ENCODE results near the gene SNX4. TPM values are rescaled to one million over a fixed set of nuclear protein-coding genes. Genes with fewer than 3 reads are reported as not detected.

The SNX4 gene
- total and polyA plus RNA-seq, 2 of the 4 experiments (the other 2 are of a cell fraction): 10.7 to 25.6 TPM

DNA sequence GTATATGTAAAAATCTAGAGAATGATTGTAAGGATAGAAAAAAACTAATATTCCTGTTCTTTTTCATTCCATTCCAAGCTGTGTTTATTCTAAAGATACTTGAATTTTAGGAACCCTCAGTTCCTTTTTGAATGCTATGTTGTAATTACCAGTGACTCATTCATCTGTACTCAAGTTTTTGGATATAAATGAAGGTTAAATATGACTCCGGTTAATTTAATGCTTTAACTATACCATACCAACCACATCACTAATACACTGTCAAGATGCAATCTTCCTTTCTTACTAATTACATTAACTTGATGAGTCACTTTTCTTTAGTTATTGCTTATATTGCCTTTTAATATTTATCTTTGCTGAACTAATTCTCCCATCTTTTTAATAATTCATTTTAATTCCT, 76.1 kb downstream of the SNX4 start:
- no peak overlapping the region for H3K56ac ChIP-seq (ENCODE audit: extremely low read depth, insufficient read depth, low read length)

More for the DNA sequence above, 76.1 kb downstream of the SNX4 start:
- Histone ChIP-seq H2BK20ac (ENCODE audit: low read depth, low read length) (no peak overlapping the region), H3K9ac (ENCODE audit: low read depth, low read length) (no peak overlapping the region), H2AK9ac (replicated peaks; ENCODE audit: low read depth, low read length, poor library complexity) (no peak overlapping the region), H3K4me1 (ENCODE audit: control insufficient read depth, insufficient read depth, low read length) (peaks cover 7% of the 10 kb centered on the region; the same call in 1 of the 2 replicates), H4K91ac (ENCODE audit: insufficient read depth, low read depth, low read length) (no peak overlapping the region), H3K27me3 (ENCODE audit: control insufficient read depth, insufficient read depth, low read length) (no peaks in the 10 kb centered on the region), H3K79me1 (ENCODE audit: low read depth in 1 of 2, low read length in 2 of 2) (peaks cover 0 to 11% of the 10 kb centered on the region in 2 experiments; a peak in 1 of 4 replicates), H3K4me3 (ENCODE audit: insufficient read depth, low read depth, low read length) (no peak overlapping the region), H2AK5ac (ENCODE audit: low read depth, low read length) (no peak overlapping the region), H3K14ac (replicated peaks; ENCODE audit: low read depth, low read length) (no peak overlapping the region), H3K9me3 (ENCODE audit: control insufficient read depth, insufficient read depth, low read length) (peaks cover 5% of the 10 kb centered on the region; the same call in 1 of the 2 replicates), H3K18ac (ENCODE audit: low read depth, low read length) (no peak overlapping the region), H2BK15ac (ENCODE audit: low read depth, low read length) (no peak overlapping the region), H2AFZ (replicated peaks; ENCODE audit: low read length, poor library complexity) (no peak overlapping the region), H4K20me1 (ENCODE audit: insufficient read depth, low read length) (no peaks in the 10 kb centered on the region), H4K8ac (ENCODE audit: low read depth in 2 of 2, low read length in 2 of 2) (no peak overlapping the region), H3K23ac (ENCODE audit: low read depth, low read length) (no peak overlapping the region), H3K4ac (ENCODE audit: low read depth, low read length) (no peak overlapping the region), H3K4me2 (ENCODE audit: low read depth, low read length) (no peak overlapping the region), H2BK5ac (ENCODE audit: low read depth, low read length, poor library complexity, severe bottlenecking) (peak overlapping the region; percentile 88), H3K27ac (ENCODE audit: insufficient read depth, low read length) (no peak overlapping the region; the same call in 1 of the 2 replicates), H3K9me1 (ENCODE audit: insufficient read depth, low read length) (no peaks in the 10 kb centered on the region), H2BK120ac (ENCODE audit: low read depth, low read length) (no peak overlapping the region), H4K5ac (ENCODE audit: low read depth, low read length) (no peak overlapping the region), H3K36me3 (ENCODE audit: control insufficient read depth, insufficient read depth, low read length) (peaks cover 10% of the 10 kb centered on the region)
- intact Hi-C loops (cut with micrococcal nuclease): no loop called here
- no TSS peak for BruUV-seq (replicated peaks)
- dilution Hi-C loops (cut with HindIII; ENCODE audit: low sequenced_read_pairs, unreplicated experiment): no loop called here
- TF ChIP-seq SMC3 (IDR thresholded peaks at IDR 0.05; ENCODE audit: low read depth, low read length) (no peak), FOS (IDR thresholded peaks at IDR 0.05; ENCODE audit: low read depth, low read length) (peak; percentile 90), MAFK (IDR thresholded peaks at IDR 0.05; ENCODE audit: low read depth, low read length) (no peak), CHD1 (IDR thresholded peaks at IDR 0.05; ENCODE audit: low read depth, low read length) (no peak), MAZ (IDR thresholded peaks at IDR 0.05; ENCODE audit: borderline replicate concordance, low read depth, low read length) (no peak), CTCF (conservative IDR thresholded peaks at IDR 0.05; ENCODE audit: low read depth, low read length) (no peak), BHLHE40 (IDR thresholded peaks at IDR 0.05; ENCODE audit: low read depth, low read length) (peak; percentile 32; the same call in 1 of the 2 replicates), RAD21 (IDR thresholded peaks at IDR 0.05; ENCODE audit: low read length) (no peak), RCOR1 (IDR thresholded peaks at IDR 0.05; ENCODE audit: insufficient replicate concordance, low read length) (no peak), CEBPB (IDR thresholded peaks at IDR 0.05; ENCODE audit: low read depth, low read length) (peak; percentile 82), MXI1 (IDR thresholded peaks at IDR 0.05; ENCODE audit: borderline replicate concordance, low read depth, low read length) (no peak)
- TF ChIP-seq, protein P1, sequence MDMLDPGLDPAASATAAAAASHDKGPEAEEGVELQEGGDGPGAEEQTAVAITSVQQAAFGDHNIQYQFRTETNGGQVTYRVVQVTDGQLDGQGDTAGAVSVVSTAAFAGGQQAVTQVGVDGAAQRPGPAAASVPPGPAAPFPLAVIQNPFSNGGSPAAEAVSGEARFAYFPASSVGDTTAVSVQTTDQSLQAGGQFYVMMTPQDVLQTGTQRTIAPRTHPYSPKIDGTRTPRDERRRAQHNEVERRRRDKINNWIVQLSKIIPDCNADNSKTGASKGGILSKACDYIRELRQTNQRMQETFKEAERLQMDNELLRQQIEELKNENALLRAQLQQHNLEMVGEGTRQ (IDR thresholded peaks at IDR 0.05; ENCODE audit: low read depth, low read length): no peak
- TF ChIP-seq, protein P2, sequence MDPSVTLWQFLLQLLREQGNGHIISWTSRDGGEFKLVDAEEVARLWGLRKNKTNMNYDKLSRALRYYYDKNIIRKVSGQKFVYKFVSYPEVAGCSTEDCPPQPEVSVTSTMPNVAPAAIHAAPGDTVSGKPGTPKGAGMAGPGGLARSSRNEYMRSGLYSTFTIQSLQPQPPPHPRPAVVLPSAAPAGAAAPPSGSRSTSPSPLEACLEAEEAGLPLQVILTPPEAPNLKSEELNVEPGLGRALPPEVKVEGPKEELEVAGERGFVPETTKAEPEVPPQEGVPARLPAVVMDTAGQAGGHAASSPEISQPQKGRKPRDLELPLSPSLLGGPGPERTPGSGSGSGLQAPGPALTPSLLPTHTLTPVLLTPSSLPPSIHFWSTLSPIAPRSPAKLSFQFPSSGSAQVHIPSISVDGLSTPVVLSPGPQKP (IDR thresholded peaks at IDR 0.05; ENCODE audit: borderline replicate concordance, low read depth, low read length): no peak
- CTCF ChIA-PET: no interaction called here
- DNase-seq: peak; percentile 94
- no CpG with 5 or more reads among the region's 1 CpG for whole genome bisulfite sequencing, 2 experiments (ENCODE audit: extremely low coverage in 2 of 2, insufficient read length in 1 of 2)
- in situ Hi-C loops (cut with MboI; ENCODE audit: low sequenced_read_pairs): no loop called here
- POLR2A ChIA-PET (ENCODE audit: unreplicated experiment): interaction anchor here (0.7 kb wide), 1 partner anchor 28 kb away, joined by 3 read pairs; no protein-coding TSS in a partner anchor
- peak; percentile 87 for ATAC-seq (ENCODE audit: low read depth)
